Thyroid gland (tissue), 4 donors: ENCODE results near the gene SCAF4. TPM values are rescaled to one million over a fixed set of nuclear protein-coding genes. Genes with fewer than 3 reads are reported as not detected.
"Not testable (repeated sequence)": the region's sequence is repeated elsewhere in the genome, so short reads cannot be mapped to it uniquely, and the experiment has no call there.

ENCODE experiments used
- DNase-seq, 2 donors: peaks; one replicate each; pipeline ENCODE4 v3.0.0-alpha.2; 2019
- H3K27ac ChIP-seq, 3 donors: fragments of 200-600 bp; sonication (generic); 1 replicate in 2 of 3; 2 replicates in 1 of 3; pipeline ENCODE4 v1.5.1; 2016 to 2019; ENCODE audit warnings: mild to moderate bottlenecking in 1 of 3, moderate library complexity in 1 of 3
- H3K27me3 ChIP-seq: fragments of 200-600 bp; sonication (generic); one replicate; pipeline ENCODE4 v1.5.1; 2019
- H3K36me3 ChIP-seq, 2 donors: fragments of 200-600 bp; sonication (generic); one replicate each; pipeline ENCODE4 v1.5.1; 2016 to 2019
- H3K4me1 ChIP-seq, 2 donors: fragments of 200-600 bp; sonication (generic); one replicate each; pipeline ENCODE4 v1.5.1; 2017 to 2019
- H3K4me3 ChIP-seq, 3 donors: fragments of 200-600 bp; sonication (generic); replicated peaks in 1 of 3; 1 replicate in 2 of 3; 2 replicates in 1 of 3; pipeline ENCODE4 v1.5.1; 2016; ENCODE audit warnings: mild to moderate bottlenecking in 1 of 3
- H3K9me3 ChIP-seq: fragments of 200-600 bp; sonication (generic); one replicate; pipeline ENCODE4 v1.5.1; 2017
- POLR2A ChIP-seq, 2 donors: fragments of 450-650 bp; IDR thresholded peaks; one replicate each; pipeline ENCODE4 v1.6.1; 2017; ENCODE audit warnings: antibody characterized with exemption in 2 of 2, mild to moderate bottlenecking in 2 of 2, moderate library complexity in 1 of 2
- WGBS, 2 donors: methylation state at CpG; one replicate each; pipeline ENCODE4 v1.1.5; 2017; 5-methylcytosine and 5-hydroxymethylcytosine counted together
- intact Hi-C: fragments of 100-400 bp; cut with DNase I; formaldehyde crosslinking; loops from one replicate; pipeline ENCODE4 v1.15.1; 2023
- total RNA-seq, 4 donors: library from RNA; depleted of rRNA; stranded (reverse); fragments of >200 nt; gene quantifications; one replicate each; pipeline ENCODE4 v1.2.3, GENCODE V29; 2016
- TF ChIP-seq, protein P1 (sequence below), 6 experiments: fragments of 200-600 bp in 3 of 6; fragments of 450-650 bp in 3 of 6; sonication (generic) in 3 of 6; IDR thresholded peaks; one replicate each; pipeline ENCODE4 v1.5.1; 2016 to 2019; ENCODE audit warnings: antibody characterized with exemption in 6 of 6, mild to moderate bottlenecking in 2 of 6, inconsistent platforms in 1 of 6, moderate library complexity in 1 of 6

SCAF4 gene
- total RNA-seq, 4 donors from 2014 or later, result 13.0 to 27.4 (median 18.7) TPM

DNA sequence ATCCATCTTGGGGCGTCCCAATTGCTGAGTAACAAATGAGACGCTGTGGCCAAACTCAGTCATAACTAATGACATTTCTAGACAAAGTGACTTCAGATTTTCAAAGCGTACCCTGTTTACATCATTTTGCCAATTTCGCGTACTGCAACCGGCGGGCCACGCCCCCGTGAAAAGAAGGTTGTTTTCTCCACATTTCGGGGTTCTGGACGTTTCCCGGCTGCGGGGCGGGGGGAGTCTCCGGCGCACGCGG lies 72.7 kb downstream of the SCAF4 start:
- WGBS, 2 donors, result 4 to 6% methylated on average over 11 to 18 of the region's 18 CpGs
- H3K27me3 ChIP-seq, result no peaks in the 10 kb centered on the region
- no peaks in the 10 kb centered on the region for H3K9me3 ChIP-seq
- peaks cover 14 to 35% of the 10 kb centered on the region in 2 donors for H3K4me1 ChIP-seq
- intact Hi-C loops, result loop anchor here (5.0 kb wide), 1 partner anchor 73 kb away; the partner anchor contains the start of gene SCAF4
- TF ChIP-seq, protein P1, sequence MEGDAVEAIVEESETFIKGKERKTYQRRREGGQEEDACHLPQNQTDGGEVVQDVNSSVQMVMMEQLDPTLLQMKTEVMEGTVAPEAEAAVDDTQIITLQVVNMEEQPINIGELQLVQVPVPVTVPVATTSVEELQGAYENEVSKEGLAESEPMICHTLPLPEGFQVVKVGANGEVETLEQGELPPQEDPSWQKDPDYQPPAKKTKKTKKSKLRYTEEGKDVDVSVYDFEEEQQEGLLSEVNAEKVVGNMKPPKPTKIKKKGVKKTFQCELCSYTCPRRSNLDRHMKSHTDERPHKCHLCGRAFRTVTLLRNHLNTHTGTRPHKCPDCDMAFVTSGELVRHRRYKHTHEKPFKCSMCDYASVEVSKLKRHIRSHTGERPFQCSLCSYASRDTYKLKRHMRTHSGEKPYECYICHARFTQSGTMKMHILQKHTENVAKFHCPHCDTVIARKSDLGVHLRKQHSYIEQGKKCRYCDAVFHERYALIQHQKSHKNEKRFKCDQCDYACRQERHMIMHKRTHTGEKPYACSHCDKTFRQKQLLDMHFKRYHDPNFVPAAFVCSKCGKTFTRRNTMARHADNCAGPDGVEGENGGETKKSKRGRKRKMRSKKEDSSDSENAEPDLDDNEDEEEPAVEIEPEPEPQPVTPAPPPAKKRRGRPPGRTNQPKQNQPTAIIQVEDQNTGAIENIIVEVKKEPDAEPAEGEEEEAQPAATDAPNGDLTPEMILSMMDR (IDR thresholded peaks at IDR 0.05), result no peak
- TF ChIP-seq POLR2A (IDR thresholded peaks at IDR 0.05), result no peak
- H3K36me3 ChIP-seq, result no peaks in the 10 kb centered on the region
- DNase-seq, result no peak
- peak overlapping the region in 1 of 3 donors; percentile 74 for H3K4me3 ChIP-seq
- peak overlapping the region in 2 of 3 donors; percentile 86 to 87 for H3K27ac ChIP-seq

DNA sequence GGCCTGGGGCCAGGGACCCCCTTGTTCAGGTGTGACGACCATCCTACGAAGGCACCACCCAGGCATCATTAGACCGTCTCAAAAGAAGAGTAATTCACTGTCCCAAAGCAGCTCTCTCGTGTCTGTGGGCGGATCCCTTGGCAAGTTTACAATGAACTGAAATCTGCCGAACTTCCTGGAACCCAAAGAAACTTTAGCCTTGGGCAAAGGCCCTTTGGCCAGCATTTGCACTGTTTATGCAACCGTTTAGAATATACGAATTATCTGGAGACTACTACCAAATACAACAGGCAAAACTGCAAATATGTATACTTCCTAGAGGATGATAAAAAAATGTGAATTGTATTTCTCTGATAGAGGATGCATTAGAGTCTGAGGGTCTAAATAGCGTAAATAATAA lies 73.9 kb downstream of the SCAF4 start:
- no peaks in the 10 kb centered on the region for H3K9me3 ChIP-seq
- no peak for DNase-seq
- peaks cover 8 to 25% of the 10 kb centered on the region in 2 donors for H3K4me1 ChIP-seq
- intact Hi-C loops, result loop anchor here (5.0 kb wide), 1 partner anchor 74 kb away; the partner anchor contains the start of gene SCAF4
- H3K36me3 ChIP-seq, result no peaks in the 10 kb centered on the region
- TF ChIP-seq POLR2A (IDR thresholded peaks at IDR 0.05), result no peak
- TF ChIP-seq, protein P1 (IDR thresholded peaks at IDR 0.05), result no peak
- no peaks in the 10 kb centered on the region for H3K27me3 ChIP-seq
- 66 to 81% methylated on average over 9 of the region's 9 CpGs for WGBS, 2 donors
- H3K4me3 ChIP-seq, result no peak overlapping the region
- H3K27ac ChIP-seq, result no peak overlapping the region

DNA sequence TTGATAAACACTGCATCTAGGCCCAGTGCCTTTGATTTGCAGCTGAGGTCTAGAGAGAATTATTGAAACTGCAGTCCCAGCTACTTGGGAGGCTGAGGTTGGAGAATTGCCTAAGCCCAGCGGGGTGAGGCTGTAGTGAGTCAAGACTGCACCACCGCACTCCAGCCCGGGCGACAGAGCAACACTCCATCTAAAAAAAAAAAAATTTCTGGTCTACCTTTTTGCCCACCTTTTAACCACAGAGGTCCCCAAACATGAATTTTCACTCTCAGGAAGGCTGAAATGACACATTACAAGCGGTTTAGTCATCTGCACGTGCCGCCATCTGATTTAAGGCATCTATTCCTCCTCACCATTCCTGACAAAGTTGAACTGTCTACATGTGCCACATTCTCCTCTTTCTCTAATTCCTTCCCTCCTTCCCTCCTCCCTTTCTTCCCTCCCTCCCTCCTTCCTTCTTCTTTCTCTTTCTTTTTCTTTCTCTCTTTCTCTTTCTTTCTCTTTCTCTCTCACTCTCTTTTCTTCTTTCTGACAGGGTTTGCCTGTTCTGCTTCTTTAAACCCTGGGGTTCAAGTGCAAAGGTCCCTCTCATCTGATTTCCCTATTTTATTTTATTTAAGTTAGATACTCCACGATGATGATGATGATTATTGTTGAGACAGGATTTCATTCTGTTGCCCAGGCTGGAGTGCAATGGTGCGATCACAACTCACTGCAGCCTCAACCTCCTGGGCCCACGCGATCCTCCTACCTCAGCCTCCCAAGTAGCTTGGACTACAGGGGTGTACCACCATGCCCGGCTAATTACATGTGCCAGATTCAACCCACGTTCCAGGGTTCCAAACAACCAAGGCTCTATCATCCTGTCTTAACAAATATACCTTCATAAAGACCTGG lies 75.5 kb downstream of the SCAF4 start:
- Histone ChIP-seq H3K4me1 (peaks cover 8 to 12% of the 10 kb centered on the region in 2 donors), H3K27me3 (no peaks in the 10 kb centered on the region), H3K4me3 (no peak overlapping the region), H3K27ac (no peak overlapping the region), H3K9me3 (no peaks in the 10 kb centered on the region), H3K36me3 (no peaks in the 10 kb centered on the region)
- no peak for DNase-seq
- TF ChIP-seq POLR2A (IDR thresholded peaks at IDR 0.05), result no peak
- TF ChIP-seq, protein P1 (IDR thresholded peaks at IDR 0.05), result no peak
- intact Hi-C loops, result loop anchor here (5.0 kb wide), 1 partner anchor 76 kb away; the partner anchor contains the start of gene SCAF4
- WGBS, 2 donors, result 87 to 93% methylated on average over 13 of the region's 13 CpGs

DNA sequence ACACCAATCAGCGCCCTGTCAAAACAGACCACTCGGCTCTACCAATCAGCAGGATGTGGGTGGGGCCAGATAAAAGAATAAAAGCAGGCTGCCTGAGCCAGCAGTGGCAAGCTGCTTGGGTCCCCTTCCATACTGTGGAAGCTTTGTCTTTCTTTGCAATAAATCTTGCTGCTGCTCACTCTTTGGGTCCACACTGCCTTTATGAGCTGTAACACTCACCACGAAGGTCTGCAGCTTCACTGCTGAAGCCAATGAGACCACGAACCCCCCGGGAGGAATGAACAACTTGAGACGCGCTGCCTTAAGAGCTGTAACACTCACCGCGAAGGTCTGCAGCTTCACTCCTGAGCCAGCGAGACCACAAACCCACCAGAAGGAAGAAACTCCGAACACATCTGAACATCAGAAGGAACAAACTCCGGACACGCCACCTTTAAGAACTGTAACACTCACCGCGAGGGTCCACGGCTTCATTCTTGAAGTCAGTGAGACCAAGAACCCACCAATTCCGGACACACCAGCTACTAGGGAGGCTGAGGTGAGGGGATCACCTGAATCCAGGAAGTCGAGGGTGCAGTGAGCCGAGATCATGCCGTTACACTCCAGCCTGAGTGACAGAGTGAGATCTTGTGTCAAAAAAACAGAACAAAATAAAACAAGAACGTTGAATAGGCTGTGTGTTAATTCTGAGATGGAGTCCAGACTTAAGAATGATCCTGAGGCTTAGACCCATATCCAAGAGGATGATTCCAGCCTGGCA lies 76.9 kb downstream of the SCAF4 start:
- H3K27me3 ChIP-seq, H3K4me3 ChIP-seq, H3K9me3 ChIP-seq, DNase-seq, H3K27ac ChIP-seq, H3K4me1 ChIP-seq, H3K36me3 ChIP-seq: not testable (repeated sequence)
- 76 to 83% methylated on average over 21 of the region's 21 CpGs for WGBS, 2 donors
- intact Hi-C loops, result loop anchor here (5.0 kb wide), 1 partner anchor 77 kb away; the partner anchor contains the start of gene SCAF4

DNA sequence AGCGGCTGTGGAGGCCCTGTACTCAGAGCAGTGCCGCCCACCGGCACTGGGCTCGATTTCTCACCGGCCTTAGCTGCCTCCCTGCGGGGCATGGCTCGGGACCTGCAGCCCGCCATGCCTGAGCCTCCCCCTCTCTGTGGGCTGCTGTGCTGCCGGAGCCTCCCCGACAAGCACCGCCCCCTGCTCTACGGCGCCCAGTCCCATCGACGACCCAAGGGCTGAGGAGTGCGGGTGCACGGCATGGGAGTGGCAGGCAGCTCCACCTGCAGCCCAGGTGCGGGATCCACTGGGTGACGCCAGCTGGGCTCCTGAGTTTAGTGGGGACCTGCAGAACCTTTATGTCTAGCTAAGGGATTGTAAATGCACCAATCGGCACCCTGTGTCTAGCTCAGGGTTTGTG lies 77.6 kb downstream of the SCAF4 start:
- Histone ChIP-seq H3K27me3 (no peaks in the 10 kb centered on the region), H3K9me3 (no peaks in the 10 kb centered on the region), H3K4me1 (peaks cover 0 to 3% of the 10 kb centered on the region in 2 donors), H3K4me3 (no peak overlapping the region), H3K36me3 (no peaks in the 10 kb centered on the region), H3K27ac (no peak overlapping the region)
- DNase-seq, result no peak
- WGBS, 2 donors, result 96 to 98% methylated on average over 11 to 17 of the region's 20 CpGs
- TF ChIP-seq POLR2A (IDR thresholded peaks at IDR 0.05), result no peak
- TF ChIP-seq, protein P1 (IDR thresholded peaks at IDR 0.05), result no peak
- intact Hi-C loops, result no loop called here

DNA sequence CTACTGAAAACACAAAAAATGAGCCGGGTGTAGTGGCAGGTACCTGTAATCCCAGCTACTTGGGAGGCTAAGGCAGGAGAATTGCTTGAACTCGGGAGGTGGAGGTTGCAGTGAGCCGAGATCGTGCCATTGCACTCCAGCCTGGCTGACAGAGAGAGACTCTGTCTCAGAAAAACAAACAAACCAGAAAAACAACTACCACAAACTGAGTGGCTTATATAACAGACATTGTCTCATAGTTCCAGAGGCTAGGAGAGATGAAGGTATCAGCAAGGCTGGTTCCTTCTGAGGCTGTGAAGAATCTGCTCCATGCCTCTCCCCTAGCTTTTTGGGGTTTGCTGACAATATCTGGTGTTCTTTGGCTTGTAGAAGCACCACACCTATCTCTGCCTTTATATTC lies 80.4 kb downstream of the SCAF4 start:
- intact Hi-C loops, result not testable (repeated sequence)

More for the DNA sequence above, 80.4 kb downstream of the SCAF4 start:
- H3K4me1 ChIP-seq, H3K27ac ChIP-seq, H3K36me3 ChIP-seq, H3K27me3 ChIP-seq, DNase-seq, H3K4me3 ChIP-seq, H3K9me3 ChIP-seq: not testable (repeated sequence)
- WGBS, 2 donors, result 84 to 91% methylated on average over 4 of the region's 4 CpGs
